Left renal pelvis (tissue), 4 donors: ENCODE data around the gene MEGF8. TPM values are rescaled to one million over a fixed set of nuclear protein-coding genes. Genes with fewer than 3 reads are reported as not detected.

Experiments
- DNase-seq, 4 donors: peaks; one replicate each; pipeline ENCODE4 v3.0.0-alpha.2; 2013; ENCODE audit warnings: low read depth in 4 of 4, low spot score in 3 of 4
- polyA plus RNA-seq, 4 donors: library from polyadenylated mRNA; unstranded; fragments of 120-200 nt; gene quantifications; one replicate each; pipeline ENCODE4 v1.2.1, GENCODE V29; 2013; ENCODE audit not compliant: insufficient read length in 4 of 4

Gene MEGF8
- polyA plus RNA-seq, 4 donors = 33.0 to 47.3 (median 36.3) TPM

DNA sequence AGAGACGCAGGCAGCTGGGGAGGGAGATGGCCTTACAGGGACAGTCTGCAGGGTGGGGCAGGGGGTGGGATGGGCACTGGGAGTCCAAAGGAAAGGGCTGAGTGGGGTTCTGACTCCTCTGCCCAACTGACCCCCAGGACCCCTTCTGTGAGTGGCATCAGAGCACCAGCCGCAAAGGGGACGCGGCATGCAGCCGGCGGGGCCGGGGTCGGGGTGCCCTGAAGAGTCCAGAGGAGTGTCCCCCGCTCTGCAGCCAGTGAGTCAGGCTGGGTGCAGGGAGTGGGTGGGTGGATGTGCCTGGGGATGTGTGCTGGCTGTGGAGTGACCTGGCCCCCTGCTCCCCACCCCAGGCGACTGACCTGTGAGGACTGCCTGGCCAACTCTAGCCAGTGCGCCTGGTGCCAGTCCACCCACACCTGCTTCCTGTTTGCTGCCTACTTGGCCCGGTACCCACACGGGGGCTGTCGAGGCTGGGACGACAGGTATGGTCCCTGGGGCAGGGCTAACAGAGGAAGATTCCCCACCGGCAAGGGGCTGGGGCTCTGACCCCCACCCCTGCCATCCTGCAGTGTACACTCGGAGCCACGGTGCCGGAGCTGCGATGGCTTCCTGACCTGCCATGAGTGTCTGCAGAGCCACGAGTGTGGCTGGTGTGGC is 25.8 kb downstream of the MEGF8 start:
- no peak for DNase-seq

- peak in 1 of 4 donors; percentile 9 for DNase-seq
Measured at GRCh38 chr19:42352301-42353259, 27.1 kb downstream of the MEGF8 start.

DNA sequence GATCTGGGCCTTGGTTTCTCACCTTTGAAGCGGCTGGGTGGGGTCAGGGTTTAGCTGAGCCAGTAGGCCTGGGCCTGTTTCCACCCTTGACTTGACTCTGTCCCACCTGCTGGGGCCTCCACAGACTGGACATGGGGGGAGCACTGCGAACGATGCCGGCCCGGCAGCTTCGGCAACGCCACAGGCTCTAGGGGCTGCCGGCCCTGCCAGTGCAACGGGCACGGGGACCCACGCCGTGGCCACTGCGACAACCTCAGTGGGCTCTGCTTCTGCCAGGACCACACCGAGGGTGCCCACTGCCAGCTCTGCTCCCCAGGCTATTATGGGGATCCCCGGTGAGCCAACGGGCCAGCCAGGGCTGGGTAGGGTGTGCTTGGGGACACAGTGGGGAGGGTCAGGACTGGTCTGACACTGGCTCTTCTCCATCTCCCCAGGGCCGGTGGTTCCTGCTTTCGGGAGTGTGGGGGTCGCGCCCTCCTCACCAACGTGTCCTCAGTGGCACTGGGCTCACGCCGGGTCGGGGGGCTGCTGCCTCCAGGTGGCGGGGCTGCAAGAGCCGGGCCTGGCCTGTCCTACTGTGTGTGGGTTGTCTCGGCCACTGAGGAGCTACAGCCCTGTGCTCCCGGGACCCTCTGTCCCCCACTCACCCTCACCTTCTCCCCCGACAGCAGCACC is 28.0 kb downstream of the MEGF8 start:
- no peak for DNase-seq

DNA sequence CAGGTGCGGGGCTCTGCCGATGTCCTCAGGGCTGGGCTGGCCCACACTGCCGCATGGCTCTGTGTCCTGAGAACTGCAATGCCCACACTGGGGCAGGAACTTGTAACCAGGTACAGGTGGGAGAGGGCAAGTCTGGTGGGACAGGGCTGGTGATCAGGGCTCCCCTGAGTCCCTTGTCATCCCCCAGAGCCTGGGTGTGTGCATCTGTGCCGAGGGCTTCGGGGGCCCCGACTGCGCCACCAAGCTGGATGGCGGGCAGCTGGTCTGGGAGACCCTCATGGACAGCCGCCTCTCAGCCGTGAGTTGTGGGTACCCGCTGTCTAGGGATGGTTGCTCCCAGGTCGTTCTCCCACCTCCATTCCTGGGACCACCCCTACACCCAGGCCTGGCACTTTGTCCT is 30.5 kb downstream of the MEGF8 start:
- DNase-seq = no peak

DNA sequence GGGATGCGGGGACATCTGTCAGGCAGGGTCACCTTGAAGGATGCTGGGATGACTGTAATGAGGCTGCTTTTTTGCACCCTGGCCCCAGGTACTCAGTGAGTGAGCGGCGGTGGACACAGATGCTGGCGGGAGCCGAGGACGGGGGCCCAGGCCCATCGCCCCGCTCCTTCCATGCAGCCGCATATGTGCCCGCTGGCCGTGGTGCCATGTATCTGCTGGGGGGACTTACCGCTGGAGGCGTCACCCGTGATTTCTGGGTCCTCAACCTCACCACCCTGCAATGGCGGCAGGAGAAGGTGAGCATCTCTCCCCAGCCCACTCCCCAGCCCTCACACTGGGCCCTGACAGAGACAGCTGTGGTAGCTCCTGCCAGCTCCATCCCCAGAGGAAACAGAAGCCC is 31.3 kb downstream of the MEGF8 start:
- no peak for DNase-seq

DNA sequence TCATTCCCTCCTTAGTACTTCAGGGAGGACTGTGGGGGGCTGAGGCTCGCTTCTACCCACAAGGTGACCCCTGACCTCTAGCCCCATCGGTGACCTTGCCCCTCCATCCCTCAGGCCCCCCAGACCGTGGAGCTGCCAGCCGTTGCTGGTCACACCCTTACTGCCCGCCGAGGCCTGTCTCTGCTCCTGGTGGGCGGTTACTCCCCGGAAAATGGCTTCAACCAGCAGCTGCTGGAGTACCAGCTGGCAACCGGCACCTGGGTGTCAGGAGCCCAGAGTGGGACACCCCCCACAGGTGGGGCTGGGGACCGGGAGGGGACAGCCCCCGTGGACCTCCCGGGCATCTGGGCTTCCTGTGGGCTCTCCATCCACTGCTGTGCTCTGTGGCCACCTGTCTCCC is 31.9 kb downstream of the MEGF8 start:
- no peak for DNase-seq

GRCh38 chr19:42360787-42361544 is 35.5 kb downstream of the MEGF8 start:
- no peak for DNase-seq

- no peak for DNase-seq
Measured at GRCh38 chr19:42361545-42361910, 36.1 kb downstream of the MEGF8 start.

DNA sequence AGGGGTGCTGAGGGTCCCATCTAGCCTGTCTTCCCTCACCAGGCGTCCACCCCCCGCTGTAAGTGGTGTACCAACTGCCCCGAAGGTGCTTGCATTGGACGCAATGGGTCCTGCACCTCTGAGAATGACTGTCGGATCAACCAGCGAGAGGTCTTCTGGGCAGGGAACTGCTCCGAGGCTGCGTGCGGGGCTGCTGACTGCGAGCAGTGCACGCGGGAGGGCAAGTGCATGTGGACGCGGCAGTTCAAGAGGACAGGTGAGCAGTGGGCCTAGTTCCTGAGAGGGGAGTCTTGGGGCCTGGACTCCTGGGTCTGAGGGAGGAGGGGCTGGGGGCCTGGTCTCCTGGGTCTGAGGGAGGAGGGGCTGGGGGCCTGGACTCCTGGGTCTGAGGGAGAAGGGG is 36.9 kb downstream of the MEGF8 start:
- DNase-seq = no peak

DNA sequence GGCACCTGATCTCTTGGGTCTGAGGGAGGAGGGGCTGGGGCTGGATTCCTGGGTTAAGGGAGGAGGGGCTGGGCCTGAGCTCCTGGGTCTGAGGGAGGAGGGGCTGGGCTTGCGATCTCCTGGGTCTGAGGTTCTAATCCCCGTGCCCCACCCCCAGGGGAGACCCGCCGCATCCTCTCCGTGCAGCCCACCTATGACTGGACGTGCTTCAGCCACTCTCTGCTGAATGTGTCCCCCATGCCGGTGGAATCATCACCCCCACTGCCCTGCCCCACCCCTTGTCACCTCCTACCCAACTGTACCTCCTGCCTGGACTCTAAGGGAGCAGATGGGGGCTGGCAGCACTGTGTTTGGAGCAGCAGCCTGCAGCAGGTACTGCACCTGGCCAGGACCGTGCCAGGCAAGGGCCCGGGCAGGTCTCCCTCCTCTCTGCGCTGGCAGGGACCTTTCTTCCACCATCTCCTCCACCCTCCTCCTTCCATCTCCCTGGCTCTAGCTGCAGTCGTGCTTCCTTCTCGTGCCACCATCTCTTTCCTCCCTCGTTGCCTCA is 37.5 kb downstream of the MEGF8 start:
- no peak for DNase-seq

DNA sequence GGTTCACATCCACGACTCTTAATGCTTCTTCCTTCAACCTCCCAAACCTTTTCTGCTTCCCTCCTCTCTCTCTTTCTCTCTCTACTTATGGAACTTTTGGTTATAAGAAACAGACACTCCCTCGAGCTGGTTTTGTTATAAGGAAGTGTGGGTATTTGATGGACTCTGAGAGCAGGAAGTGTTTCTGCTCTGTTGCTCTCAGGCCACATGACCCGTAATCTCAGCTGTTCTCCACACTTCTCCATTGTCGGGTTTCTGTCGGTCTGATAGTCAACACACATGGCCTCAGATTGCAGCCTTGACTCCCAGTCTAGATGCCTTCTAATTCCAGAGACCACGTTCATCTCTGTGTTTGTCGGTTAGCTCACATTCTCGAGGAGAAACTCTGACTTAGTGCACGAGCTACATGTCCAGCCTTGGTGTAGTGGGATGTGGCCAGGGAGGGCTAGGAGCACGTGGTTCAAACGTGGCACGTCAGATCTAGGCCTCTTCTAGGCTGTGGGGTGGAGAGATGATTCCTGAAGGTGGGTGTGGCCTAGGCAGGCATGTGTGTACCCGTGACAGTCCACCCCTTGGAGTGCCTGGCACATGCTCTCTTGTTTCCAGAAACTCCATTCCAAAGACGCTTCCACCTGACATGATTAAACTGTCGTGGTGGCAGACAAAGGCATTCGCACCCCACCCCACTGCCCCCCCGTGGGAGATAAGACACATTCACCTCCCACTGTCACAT is 38.3 kb downstream of the MEGF8 start:
- no peak for DNase-seq

DNA sequence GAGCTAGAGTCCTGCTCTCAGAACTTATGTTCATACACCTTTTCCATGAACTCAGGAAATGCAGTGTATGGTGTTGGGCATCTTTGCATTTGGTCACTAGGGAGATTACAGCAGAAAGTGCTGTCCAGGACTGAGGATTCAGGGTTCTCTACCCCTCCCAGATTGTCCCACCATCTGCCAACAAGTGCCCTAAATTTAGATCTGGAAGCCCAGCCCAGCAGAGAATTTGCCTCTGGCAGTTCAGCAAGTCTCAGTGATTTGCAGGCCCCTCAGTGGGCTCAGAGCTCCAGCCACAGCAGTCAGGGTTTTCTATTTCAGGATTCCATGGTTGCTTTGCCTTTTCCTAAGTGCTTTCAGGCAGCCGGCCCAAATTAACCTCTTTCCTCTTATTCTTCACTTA is 41.2 kb downstream of the MEGF8 start:
- DNase-seq = no peak

- no peak for DNase-seq
Measured at GRCh38 chr19:42367929-42368328, 42.5 kb downstream of the MEGF8 start.

DNA sequence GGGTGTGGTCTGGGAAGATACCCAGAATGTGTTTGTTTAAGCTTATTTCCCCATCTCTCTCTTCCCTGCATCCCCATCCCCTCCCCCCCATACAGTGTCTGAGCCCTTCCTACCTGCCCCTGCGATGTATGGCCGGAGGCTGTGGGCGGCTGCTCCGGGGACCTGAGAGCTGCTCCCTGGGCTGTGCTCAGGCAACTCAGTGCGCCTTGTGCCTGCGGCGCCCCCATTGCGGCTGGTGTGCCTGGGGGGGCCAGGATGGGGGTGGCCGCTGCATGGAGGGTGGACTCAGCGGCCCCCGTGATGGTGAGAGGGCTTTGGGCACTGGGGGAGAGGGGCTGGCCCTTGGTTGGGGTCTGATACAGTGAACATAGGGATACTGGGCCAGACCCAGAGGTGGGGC is 42.9 kb downstream of the MEGF8 start:
- DNase-seq = no peak

DNA sequence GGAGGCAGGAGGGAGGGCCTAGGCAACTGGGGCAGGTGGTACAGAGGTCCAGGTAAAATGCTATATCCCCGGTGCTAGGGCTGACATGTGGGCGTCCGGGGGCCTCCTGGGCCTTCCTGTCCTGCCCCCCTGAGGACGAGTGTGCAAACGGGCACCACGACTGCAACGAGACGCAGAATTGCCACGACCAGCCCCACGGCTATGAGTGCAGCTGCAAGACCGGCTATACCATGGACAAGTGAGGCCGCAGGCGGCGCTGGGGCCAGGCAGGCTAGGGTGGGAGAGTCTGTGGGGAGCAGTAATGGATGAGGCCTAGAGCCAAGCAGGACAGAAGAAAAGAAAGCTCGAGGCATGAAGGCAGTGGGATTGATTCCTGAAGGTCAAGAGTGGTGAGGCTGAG is 43.3 kb downstream of the MEGF8 start:
- DNase-seq = no peak

DNA sequence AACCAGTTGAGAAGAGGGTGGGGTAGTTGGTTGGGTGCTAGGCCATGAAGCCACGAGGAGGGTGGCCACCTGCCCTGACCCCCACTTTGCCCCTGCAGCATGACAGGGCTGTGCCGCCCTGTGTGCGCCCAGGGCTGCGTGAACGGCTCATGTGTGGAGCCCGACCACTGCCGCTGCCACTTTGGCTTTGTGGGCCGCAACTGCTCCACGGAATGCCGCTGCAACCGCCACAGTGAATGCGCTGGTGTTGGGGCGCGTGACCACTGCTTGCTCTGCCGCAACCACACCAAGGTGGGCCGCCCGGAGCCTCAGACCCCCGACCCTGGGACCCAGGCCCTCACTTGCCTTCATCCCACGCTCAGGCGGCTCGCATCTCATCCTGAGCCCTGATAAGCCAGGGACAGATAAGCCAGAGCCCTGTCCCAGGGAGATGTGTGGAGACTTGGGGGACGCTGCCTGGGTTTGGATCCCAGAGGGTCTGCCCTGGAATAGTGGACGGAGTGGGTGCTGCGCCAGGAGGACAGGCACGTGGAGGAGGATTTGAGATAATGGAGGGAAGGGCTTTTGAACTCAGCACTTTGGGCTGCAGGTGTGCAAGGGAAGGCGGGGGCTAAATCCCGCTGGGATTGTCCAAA is 44.1 kb downstream of the MEGF8 start:
- DNase-seq = no peak

DNA sequence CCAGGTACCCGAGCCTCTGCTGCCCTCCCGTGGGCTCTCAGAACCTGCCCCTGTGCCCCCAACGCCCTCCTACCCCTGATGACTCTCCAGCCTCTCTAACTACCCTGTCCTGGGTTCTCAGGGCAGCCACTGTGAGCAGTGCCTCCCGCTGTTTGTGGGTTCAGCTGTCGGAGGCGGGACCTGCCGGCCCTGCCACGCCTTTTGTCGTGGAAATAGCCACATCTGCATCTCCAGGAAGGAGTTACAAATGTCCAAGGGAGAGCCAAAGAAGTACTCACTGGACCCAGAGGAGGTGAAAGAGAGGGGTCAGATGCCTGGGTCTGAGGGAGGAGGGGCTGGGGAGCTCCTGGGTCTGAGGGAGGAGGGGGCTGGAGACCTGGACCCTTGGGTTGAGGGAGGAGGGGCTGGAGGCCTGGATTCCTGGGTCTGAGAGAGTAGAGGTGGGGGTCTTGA is 44.7 kb downstream of the MEGF8 start:
- DNase-seq = no peak

- no peak for DNase-seq
Measured at GRCh38 chr19:42370626-42371175, 45.3 kb downstream of the MEGF8 start.

- DNase-seq = no peak
Measured at GRCh38 chr19:42374826-42375376, 49.5 kb downstream of the MEGF8 start.
